RWPE1 (cell line): ENCODE data around the gene KRT75.

Source experiments
- CTCF ChIA-PET: fragments of 350-600 bp; sonication (Branson Sonifier 250); formaldehyde crosslinking; extraction: SDS; loops from one replicate; lab custom pipeline; 2021; lab: Yijun Ruan, JAX
- POLR2A ChIA-PET: fragments of 400-600 bp; formaldehyde crosslinking; extraction: SDS; loops from one replicate; lab custom pipeline; 2020; ENCODE audit warnings: antibody characterized with exemption; ENCODE audit not compliant: low non-redundant PET; lab: Yijun Ruan, JAX
- DNase-seq: peaks from one replicate; pipeline ENCODE4 v3.0.0; 2012; ENCODE audit warnings: low spot score
- H3K27ac ChIP-seq: fragments of 450-650 bp; 2 replicates; pipeline ENCODE4 v1.5.1; 2017
- TF ChIP-seq, protein P1 (sequence below): fragments of 450-650 bp; conservative IDR thresholded peaks from 2 replicates; pipeline ENCODE4 v1.5.1; 2017; ENCODE audit warnings: low read depth, mild to moderate bottlenecking

Gene KRT75

DNA sequence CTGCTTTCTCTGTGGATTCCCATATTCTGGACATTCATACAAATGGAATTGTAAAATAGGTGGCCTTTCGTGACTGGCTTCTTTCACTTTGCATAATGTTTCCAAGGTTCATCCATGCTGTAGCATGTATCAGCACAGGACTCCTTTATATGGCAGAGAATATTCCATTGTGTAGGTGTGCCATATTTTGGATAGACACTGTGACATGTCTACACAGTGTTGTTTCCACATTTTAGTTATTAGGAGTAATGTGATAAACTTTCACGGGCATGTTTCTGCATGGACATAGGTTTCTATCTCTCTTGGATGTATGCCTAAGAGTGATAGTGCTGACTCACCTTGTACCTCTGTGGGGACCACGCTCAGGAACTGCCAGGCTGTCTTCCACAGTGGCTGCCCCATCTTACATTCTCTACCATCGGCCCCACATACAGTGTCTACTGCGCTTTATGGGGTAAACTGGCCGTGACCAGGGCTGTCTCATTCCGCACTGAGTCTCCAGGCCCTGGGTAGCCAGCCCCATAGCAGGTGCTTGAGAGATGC lies 41.6 kb downstream of the KRT75 start:
- CTCF ChIA-PET, result no interaction called here

GRCh38 chr12:52391618-52392002 lies 42.6 kb downstream of the KRT75 start:
- POLR2A ChIA-PET, result no interaction called here

More for the DNA sequence above, 41.6 kb downstream of the KRT75 start:
- peak overlapping the region; percentile 66 for H3K27ac ChIP-seq
- no peak for DNase-seq
- TF ChIP-seq, protein P1, sequence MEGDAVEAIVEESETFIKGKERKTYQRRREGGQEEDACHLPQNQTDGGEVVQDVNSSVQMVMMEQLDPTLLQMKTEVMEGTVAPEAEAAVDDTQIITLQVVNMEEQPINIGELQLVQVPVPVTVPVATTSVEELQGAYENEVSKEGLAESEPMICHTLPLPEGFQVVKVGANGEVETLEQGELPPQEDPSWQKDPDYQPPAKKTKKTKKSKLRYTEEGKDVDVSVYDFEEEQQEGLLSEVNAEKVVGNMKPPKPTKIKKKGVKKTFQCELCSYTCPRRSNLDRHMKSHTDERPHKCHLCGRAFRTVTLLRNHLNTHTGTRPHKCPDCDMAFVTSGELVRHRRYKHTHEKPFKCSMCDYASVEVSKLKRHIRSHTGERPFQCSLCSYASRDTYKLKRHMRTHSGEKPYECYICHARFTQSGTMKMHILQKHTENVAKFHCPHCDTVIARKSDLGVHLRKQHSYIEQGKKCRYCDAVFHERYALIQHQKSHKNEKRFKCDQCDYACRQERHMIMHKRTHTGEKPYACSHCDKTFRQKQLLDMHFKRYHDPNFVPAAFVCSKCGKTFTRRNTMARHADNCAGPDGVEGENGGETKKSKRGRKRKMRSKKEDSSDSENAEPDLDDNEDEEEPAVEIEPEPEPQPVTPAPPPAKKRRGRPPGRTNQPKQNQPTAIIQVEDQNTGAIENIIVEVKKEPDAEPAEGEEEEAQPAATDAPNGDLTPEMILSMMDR, result no peak
- POLR2A ChIA-PET, result no interaction called here

GRCh38 chr12:52390739-52391617 lies 43.2 kb downstream of the KRT75 start:
- POLR2A ChIA-PET, result no interaction called here
- DNase-seq, result no peak
- TF ChIP-seq, protein P1, result no peak; the same call in 1 of the 2 replicates
- peak overlapping the region; percentile 66 for H3K27ac ChIP-seq
- CTCF ChIA-PET, result interaction anchor here (0.5 to 2.1 kb wide), 7 partner anchors 9 to 489 kb away, joined by 3 to 11 read pairs (median 3); partner anchors contain the start of gene ATG101

More at GRCh38 chr12:52391618-52392002, 42.6 kb downstream of the KRT75 start:
- no peak for DNase-seq
- CTCF ChIA-PET, result interaction anchor here (0.6 to 2.1 kb wide), 7 partner anchors 18 to 488 kb away, joined by 3 to 11 read pairs (median 5); partner anchors contain the start of gene ATG101
- TF ChIP-seq, protein P1, result no peak
- peak overlapping the region; percentile 66 for H3K27ac ChIP-seq

DNA sequence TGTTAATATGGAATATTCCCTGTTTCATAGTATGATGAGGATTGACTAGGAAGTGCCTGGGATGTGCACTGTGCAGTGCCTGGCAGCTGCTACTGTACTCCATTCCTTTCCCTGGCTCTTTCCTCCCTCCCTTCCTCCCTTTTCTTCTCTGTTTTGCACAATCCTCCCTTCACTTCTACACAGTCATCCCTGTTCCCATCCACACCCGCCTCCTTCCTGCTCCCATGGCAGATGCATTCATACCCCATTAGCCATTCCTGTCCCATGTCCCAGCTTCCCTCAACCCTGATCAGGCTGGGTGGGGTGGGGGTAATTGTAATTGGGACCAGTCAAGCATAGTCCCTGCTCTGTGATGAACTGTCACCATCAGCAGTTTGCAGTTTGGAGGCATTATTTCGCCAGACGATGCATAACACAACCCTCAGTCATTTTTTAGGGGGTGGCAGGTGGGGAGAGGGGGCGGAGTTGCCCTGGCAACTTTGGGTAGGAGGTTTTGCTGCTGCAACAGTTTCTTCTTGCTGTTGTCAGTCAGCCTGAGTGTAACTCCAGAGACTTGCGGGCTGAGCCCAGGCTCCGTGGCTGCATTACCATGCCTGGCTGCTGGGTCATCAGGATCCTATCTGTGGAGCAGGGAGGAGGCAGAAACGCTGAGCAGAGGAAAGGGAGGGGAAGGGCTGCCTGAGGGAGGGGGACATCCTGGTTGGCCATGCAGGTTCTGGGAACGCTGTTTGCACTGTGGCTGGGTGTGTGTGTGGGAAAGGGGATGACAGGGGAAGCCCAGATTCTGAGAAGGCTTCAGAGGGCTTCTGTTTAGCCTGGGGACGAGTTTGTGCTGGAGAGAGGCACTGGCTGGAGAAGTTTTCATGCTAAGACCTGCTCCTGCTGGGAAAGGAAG lies 44.6 kb downstream of the KRT75 start:
- TF ChIP-seq, protein P1, result no peak
- ChIA-PET CTCF (no interaction called here), POLR2A (no interaction called here)
- DNase-seq, result no peak
- H3K27ac ChIP-seq, result peak overlapping the region; percentile 66

- H3K27ac ChIP-seq, result no peak overlapping the region
- TF ChIP-seq, protein P1, result no peak
- CTCF ChIA-PET, result no interaction called here
- DNase-seq, result no peak
- POLR2A ChIA-PET, result no interaction called here
These were observed 46.3 kb downstream of the KRT75 start for GRCh38 chr12:52387859-52388258.
